ENCODE data around the gene MYOM1.

Gene MYOM1

DNA sequence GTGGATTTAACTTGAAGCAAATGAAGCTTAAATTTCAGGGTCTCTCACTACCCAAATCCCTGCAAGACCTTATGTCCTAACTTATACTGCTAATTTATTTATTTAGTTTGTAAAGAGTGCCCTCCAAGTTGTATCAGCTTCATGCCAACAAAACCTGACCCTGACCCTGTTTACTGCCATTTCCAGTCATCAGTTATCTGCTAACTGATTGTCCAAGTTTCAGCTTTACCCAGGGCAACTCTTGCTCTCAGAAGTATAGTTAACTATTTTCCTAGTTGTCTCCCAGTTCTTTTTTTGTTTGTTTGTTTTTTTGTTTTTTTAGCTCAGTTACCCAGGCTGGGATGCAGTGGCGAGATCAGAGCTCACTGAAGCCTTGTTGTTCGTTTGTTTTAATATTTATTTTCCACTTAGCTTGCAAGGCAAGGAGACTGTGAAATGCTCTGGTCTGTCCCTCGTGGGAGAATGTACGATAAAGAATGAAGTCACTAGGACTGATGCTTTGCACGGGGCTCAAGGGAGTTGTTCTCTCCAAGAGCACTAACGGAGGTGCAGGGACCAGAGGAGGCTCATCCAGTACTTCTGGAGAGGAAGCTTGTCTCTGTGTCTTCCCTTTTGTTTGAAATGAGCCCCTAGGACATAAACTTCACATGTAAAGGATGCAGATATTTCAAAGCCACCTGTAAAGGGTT lies 35.3 kb downstream of the MYOM1 start:
- TF ChIP-seq, protein P1, sequence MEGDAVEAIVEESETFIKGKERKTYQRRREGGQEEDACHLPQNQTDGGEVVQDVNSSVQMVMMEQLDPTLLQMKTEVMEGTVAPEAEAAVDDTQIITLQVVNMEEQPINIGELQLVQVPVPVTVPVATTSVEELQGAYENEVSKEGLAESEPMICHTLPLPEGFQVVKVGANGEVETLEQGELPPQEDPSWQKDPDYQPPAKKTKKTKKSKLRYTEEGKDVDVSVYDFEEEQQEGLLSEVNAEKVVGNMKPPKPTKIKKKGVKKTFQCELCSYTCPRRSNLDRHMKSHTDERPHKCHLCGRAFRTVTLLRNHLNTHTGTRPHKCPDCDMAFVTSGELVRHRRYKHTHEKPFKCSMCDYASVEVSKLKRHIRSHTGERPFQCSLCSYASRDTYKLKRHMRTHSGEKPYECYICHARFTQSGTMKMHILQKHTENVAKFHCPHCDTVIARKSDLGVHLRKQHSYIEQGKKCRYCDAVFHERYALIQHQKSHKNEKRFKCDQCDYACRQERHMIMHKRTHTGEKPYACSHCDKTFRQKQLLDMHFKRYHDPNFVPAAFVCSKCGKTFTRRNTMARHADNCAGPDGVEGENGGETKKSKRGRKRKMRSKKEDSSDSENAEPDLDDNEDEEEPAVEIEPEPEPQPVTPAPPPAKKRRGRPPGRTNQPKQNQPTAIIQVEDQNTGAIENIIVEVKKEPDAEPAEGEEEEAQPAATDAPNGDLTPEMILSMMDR (IDR thresholded peaks at IDR 0.05): no peak

DNA sequence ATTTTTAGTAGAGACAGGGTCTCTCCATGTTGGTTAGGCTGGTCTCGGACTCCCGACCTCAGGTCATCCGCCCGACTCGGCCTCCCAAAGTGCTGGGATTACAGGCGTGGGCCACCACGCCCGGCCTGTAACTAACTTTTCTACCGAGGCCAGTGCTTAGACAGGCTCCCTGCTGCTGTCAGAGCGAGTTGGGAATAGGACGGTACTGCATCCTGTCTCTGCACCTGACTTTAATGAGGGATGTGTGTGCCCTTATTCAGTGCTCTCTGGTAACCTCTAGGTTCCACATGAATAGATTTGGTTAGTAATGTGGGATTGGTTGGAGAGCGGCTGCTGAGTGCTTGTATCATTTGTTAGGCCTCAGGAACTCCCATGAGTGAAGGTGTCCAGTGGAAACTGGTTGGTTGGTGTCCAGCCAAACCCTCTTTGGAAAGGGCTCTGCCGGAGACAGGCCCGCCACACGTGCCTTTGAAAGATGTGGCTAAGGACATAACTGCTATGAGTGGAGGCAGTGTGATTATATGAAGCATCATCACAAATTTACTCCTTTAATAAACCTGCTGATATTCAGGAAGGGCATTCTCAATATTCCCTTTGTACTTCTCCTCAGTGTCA lies 36.6 kb downstream of the MYOM1 start:
- TF ChIP-seq, protein P1 (IDR thresholded peaks at IDR 0.05): no peak

DNA sequence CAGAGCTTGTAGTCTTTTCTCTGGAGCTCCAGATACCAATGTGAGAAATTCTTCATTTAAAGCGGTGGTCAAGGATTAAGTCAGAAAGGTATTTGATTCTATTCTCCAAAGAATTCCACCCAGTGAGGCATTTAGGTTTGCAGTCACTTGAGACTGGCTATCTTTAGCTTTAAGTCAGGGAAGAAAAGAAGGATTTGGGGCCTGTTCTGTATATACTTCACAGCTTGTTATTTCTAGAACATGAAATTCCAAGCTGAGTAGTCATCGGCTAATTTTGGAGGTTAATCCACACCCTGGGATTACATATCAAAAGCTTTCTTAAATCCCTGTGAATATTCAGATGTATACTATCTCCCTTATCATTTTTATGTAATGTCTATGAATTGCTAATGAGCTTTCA lies 39.4 kb downstream of the MYOM1 start:
- TF ChIP-seq, protein P1 (IDR thresholded peaks at IDR 0.05): no peak

DNA sequence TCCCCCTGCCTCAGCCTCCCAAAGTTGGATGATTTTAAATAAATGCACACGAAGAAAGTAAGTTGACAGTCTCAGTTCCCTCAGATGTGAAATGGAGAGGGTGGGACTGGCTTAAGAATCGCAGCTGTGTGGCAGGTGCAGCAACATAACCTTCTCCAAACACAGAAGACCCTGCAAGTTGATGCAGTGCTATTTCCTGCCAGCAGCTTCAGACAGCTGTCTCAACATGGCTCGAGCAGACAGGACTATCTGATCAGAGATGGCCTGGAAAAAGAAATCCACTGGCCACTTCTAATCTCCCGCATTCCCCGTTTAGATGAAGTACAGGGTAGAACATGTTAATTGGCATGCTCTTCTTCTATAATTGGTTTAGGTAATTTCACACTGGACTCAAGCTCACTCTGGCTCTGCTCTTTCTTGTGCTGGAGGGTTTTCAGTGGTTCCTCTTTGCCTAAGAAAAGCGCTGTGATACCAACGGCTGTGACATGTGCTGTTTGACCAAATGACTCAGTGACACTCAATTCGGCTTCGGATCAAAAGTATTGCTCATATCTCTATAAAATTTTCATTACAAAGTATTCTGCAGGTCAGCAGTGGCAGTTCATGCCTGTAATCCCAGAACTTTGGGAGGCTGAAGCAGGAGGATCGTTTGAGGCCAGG lies 40.2 kb downstream of the MYOM1 start:
- TF ChIP-seq, protein P1 (IDR thresholded peaks at IDR 0.05): no peak

DNA sequence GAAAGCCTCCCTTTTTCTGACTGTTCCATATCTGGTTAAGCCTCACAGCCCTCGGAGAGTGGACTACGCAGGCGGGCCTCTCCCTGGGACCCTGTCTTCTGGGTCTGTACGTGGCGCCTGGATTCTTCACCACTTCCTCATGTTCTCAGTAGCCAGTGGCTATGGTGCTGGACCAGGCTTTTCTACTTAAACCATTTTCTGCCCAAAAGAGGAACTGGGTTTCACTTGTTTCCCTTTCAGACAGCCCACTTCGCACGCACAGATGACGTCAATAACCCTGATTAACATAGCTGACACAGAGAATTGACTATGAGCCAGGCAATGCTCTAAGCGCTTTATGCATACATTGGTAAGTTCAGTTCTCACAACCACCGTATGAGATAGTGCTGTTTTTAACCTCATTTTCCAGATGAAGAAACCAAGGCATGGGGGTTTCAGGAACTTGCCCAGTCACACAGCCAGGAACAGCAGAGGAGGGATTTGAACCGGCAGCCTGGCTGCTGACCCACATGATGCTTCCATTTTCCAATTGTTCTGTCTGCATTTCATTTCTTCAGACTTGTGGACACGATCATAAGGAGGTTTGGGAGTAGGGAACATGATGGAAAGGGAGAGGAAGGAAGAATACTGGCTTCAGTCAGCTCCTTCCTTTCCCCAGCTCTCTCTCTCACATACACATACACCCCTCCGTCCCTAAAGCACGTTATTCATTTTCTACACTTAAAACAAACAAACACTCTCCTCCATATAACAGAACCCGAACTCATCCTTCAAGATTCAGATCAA lies 41.7 kb downstream of the MYOM1 start:
- TF ChIP-seq, protein P1 (IDR thresholded peaks at IDR 0.05): no peak

DNA sequence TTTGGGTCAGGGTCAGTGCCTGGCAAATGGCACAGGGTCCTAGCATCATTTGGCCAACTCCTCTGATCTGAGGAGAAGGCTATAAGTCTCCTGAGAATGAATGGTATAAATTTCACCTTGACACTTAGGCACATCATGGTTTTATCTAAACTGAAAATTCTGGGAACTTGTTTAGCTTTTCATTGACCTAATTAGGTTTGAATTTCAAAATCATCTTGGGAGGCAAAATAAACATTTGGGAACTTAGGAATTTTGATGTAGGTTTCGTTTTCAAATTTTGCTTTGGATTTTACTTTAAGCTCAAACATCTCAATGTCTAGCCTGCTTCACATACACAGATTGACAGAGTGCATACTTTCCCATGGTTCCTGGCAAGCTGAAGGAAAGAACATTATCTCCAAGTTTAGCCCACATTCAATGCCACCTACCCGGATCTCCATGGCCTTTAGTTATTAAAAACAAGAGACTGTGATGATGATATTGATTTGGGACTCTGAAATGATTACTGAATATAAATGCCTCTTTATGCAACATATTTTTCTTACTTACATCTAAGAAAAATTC lies 44.5 kb downstream of the MYOM1 start:
- TF ChIP-seq, protein P1 (IDR thresholded peaks at IDR 0.05): no peak

DNA sequence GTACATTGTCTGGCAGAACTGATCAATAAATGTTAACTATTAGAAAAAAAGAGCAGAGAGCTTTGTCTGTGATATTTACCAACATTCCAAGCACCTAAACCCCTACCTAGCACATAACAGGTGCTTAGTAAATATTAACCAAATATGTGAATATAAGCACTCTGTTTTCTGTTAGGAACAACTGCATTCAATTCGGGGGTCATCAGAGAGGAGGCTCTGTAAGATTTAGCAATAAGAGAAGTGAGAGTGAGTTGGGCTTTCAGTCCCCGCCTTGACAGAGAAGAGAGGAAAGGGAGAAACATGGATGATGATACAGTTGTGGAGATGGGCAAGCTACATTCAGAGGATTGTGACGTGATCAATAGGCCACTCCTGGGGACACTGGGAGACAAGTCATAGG lies 47.7 kb downstream of the MYOM1 start:
- TF ChIP-seq, protein P1 (IDR thresholded peaks at IDR 0.05): no peak

Data from LNCAP (cell line).